Stimulated activated CD4-positive, alpha-beta T cell treated with anti-CD3 and anti-CD28 coated beads, Interleukin-4, amount 100 ng/mL, for 24 hours (primary cell): ENCODE data around the gene MAML3.
A peak's percentile ranks its signal among the peaks of the same experiment; 100 is the strongest.

Experiments used
- DNase-seq: peaks from one replicate; pipeline ENCODE4 v3.0.0-alpha.2; 2020

MAML3 gene

DNA sequence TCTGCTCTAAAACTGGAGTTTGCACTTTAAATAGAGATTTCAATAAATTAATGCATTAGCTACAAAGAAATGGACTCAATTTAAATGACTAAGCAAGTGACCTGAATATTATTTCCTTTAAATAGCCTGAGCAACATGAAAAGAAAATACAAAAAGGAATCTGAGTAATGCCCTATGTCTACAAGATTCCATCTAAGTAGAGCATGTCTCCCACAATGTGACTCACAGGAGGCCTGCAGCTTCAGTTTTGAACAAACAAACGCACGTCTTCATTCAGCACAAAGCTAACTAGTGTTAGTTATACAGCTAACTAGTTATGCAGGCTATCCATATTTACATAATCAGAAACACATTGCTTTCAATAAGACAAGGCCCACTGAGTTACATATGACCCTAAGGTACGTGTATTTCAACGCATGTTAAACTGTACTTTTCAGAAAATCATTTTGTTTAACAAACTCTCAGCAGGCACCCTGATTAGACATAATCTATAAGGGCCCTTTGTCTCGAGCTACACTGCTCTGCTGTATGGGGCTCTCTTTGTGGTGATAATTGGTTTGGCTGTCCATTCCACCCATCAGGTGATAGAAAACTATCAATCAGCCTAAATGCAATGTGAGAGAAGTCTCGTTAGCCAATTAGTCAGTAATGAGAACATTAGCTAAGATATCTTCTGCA lies 116.5 kb downstream of the MAML3 start:
- DNase-seq: no peak

GRCh38 chr4:140031706-140032105 lies 122.3 kb downstream of the MAML3 start:
- no peak for DNase-seq

DNA sequence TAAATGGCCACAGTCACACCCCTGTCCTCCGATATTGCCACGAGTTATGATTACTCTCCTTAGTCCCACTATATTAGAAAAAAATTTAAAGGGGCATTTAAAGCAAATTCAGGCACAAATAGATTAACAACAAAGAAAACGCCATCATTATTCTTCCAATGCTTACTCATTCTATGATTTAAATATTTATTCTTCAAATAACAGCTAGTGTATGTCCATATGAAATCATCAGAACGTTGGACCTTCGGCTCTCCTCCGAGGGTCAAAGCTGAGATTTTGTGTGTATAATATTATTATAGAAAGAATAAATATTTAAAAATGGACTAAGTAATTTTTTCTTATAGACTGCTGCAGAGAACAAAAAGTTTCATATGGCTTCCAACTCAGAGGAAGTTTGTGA lies 122.9 kb downstream of the MAML3 start:
- DNase-seq: no peak

- no peak for DNase-seq
Measured at GRCh38 chr4:140028676-140029517, 125.1 kb downstream of the MAML3 start.

- no peak for DNase-seq
Measured at GRCh38 chr4:140028101-140028500, 125.9 kb downstream of the MAML3 start.

DNA sequence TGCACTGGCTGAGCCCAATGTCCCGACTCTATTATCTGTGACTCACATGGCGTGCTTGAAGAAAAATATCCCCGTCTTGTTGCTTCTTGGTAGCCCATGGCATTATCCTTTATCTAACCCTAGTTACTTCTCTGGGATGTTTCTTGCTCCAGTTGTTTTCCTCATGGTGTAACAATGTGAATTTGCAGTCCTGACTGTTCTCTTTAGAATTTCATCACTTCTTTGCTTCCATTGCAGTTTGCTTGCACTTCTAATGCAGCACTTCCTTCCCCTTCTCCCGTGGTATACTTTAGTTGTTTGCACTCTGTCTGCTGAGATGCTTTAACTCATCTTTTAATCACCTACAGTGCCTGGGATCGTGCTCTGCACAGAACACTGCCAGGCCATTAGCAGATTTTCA lies 126.9 kb downstream of the MAML3 start:
- DNase-seq: no peak

- DNase-seq: no peak
Measured at GRCh38 chr4:140025470-140025869, 128.5 kb downstream of the MAML3 start.

DNA sequence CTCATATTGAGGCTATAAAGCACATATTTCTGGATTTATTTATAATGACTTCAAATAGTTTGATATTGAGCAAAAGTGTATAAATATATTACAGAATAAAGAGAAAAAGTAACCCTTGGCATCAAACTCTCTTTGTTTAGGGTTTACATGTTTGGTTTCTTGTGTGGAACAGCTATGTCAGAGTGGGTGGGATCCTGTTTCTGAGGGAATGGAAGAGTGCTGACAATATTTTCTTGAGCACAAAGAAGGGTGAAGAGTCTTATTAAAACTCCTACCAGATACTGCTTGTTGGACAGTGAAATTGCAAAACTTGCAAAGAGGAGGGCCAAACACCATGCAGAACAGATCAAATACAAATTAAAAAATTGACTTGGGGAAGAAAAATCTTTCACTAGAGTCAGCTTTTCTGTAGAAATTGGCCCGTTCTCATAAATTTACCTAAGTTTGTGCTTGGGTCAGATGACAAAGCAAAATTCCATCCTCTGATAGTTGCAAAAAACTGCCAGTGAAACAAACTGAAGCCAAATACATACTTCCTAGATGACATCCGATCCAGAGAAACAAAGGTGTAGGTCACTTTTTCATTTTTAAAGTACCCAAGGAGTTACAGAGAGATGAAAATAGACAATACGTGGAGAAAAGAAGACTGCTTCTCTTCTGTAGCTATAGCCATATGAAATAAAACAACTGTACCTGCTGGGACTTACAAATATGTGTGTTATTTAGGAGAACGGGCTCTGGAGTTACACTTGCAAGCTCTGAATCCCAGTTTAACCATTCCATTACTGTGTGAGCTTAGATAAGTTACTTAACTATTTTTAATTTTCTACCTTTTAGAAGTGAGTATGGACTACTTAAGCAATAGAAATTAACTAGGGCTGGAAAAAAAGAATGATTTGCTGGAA lies 133.3 kb downstream of the MAML3 start:
- no peak for DNase-seq

GRCh38 chr4:140019619-140020347 lies 134.2 kb downstream of the MAML3 start:
- DNase-seq: no peak

DNA sequence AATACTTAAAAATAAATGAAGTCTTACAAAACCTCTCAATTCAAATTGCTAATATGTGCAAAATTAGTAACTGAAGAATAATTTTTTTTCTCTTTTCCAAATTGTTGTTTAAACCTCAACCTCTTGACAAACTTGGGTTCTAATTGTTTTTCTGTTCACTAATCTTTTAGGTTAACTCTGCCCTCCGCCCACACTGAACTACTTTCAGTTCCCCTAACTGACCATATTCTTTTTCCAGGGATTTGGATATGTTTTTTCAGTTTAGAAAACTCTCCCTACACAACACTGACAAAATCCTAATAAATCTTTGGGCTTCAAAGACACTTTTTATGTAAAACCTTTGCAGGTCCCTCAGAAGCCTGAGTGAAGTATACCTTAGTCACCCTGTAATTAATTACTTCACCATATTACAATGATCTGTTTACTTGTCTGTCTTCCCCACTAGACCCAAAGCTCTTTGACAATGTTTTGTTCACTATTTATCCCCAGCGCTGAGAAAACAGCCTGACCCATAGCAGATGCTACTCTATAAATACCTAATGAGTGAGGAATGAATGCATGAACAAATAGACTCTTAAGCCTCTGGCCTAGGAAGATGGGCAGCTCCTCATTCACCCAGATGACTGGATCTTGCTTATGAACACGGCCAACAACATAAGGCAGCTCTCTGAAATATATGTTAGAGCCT lies 134.9 kb downstream of the MAML3 start:
- DNase-seq: no peak

- no peak for DNase-seq
Measured at GRCh38 chr4:140014284-140014683, 139.7 kb downstream of the MAML3 start.

- peak; percentile 64 for DNase-seq
Measured at GRCh38 chr4:140012688-140013486, 141.1 kb downstream of the MAML3 start.

DNA sequence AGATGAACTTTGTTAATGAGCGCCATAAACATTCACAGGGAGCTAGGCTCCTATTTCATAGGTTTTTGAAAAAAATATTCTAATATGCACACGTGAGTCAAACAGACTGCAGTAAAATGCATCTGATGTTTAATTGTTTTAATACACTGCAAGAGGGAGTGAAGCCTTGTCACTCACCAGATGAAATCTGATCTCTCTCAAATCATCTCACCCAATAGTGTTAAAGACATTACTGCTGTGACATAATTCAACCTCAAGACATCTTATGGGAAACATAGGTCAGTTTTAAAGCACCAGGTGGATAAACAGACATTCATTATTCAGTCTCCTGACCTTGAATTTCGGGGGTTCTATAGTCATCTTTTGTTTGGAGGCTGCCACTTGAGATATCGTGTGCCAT lies 148.3 kb downstream of the MAML3 start:
- no peak for DNase-seq

DNA sequence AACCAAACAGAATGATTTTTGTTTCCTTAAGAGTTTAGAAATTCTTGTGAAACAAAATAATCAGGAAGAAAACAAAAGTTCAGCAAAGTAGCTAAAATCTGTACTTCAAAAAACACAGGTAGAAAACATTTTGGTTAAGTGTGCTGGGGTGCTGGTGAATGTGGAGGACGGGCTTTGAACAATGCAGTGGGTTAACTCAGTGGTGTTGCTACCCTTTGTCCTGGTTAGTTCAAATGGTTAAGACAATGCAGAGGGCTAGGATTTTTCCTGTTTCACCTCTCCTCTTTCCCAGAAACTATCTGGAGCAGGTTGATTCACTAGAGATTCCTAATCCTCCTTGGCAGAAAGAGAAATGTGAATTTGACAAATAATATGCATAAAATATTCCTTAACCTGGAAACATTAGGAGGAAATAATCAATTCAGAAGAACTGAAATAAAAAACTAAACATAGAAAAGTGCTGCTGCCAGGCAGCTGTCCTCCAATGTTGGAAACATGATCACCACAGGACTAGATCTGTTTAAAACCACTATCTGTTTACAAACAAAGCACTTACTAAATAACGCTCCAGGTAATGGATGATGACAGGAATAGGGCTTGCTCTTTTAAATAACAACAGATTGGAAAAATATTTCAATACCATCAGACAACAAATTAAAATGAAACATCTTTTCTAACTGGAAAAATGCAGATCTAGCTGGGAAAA lies 148.9 kb downstream of the MAML3 start:
- DNase-seq: no peak

GRCh38 chr4:140004549-140004895 lies 149.5 kb downstream of the MAML3 start:
- DNase-seq: no peak

DNA sequence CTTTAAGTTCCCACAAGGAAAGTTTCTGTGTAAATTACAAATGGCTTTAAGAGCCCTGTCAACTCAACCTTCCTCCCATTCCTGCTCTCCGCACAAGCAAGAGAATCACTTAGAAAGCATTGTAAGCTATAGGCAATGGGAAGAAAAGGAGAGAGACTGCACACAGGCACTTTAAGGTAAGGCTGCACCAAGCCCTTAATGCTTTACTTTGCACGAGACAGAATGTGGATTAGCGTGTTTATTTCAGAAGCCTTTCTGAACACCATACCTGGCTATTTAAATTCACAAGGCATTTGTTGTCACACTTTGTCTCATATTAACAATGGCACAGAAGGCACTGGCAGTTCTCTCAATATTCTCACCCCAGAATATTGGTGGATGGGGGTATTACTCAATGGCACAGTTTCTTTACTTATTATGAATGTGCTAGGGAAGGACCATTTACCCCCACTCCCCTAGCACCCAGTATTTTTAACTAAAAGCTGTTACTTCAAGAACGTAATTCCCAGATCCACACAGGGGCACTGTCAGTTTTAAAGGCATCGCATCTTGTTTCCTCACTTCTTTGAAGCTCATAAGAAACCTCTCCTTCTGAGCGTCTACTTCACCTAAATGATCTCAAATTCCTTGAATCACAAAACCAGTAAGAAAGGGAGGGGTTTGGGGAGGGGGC lies 150.0 kb downstream of the MAML3 start:
- DNase-seq: no peak

- no peak for DNase-seq
Measured at GRCh38 chr4:140000232-140000631, 153.8 kb downstream of the MAML3 start.

- DNase-seq: peak; percentile 60
Measured at GRCh38 chr4:139988863-139989765, 164.9 kb downstream of the MAML3 start.

GRCh38 chr4:139987502-139987850 lies 166.5 kb downstream of the MAML3 start:
- DNase-seq: no peak
